ENCODE measurements around the gene RIMS3.

Gene RIMS3

DNA sequence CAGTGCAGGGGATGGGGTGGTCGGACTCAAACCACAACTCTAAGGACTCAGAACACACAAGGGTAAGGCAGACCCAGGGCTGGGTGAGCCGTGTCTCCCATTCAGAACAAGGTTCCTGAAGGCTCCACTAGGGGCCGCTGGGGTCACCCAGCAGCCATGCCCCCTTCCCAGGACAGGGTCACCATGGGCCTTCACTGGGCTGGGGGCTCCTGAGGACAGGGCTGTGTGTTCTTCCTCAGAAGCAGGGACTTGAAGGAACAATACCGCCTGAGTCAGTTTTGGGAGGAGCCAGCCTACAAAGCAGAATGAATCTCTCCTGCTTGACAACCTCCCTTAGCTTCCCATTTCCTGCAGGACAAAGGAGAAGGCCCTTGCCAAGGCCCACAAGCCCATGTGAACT lies 15.4 kb downstream of the RIMS3 start:
- no peak overlapping the region for H3K27ac ChIP-seq (ENCODE audit: low read length)
- H3K9me3 ChIP-seq (ENCODE audit: control insufficient read depth in 1 of 2, low read length in 2 of 2), result no peaks in the 10 kb centered on the region
- no peaks in the 10 kb centered on the region for H3K27me3 ChIP-seq (ENCODE audit: low read depth, low read length)
- no peaks in the 10 kb centered on the region for H3K4me1 ChIP-seq (ENCODE audit: control insufficient read depth in 1 of 2, insufficient read depth in 2 of 2, low read length in 2 of 2)
- H3K36me3 ChIP-seq (ENCODE audit: control insufficient read depth in 1 of 2, insufficient read depth in 2 of 2, low read length in 2 of 2), result no peaks in the 10 kb centered on the region
- H3K4me3 ChIP-seq (ENCODE audit: low read depth in 1 of 2, low read length in 2 of 2), result no peak overlapping the region

DNA sequence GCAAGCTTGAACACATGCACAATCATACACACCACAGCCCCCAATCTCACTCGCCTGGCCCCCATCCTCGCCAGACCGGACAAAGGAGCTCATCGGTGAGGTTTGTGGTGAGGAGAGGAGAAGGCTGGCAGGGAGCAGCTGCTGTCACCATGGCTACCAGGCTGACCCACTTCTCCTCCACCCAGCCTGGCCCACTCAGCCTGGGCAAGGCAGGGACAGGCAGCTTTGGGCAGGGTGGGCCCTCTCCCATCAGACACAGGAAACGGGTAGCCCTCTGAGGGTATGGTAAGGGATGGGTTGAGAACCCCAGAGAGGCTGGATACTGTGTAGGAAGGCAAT lies 15.9 kb downstream of the RIMS3 start:
- H3K4me1 ChIP-seq (ENCODE audit: control insufficient read depth in 1 of 2, insufficient read depth in 2 of 2, low read length in 2 of 2), result no peaks in the 10 kb centered on the region
- H3K27ac ChIP-seq (ENCODE audit: low read length), result no peak overlapping the region
- H3K4me3 ChIP-seq (ENCODE audit: low read depth in 1 of 2, low read length in 2 of 2), result no peak overlapping the region
- H3K27me3 ChIP-seq (ENCODE audit: low read depth, low read length), result no peaks in the 10 kb centered on the region
- no peaks in the 10 kb centered on the region for H3K9me3 ChIP-seq (ENCODE audit: control insufficient read depth in 1 of 2, low read length in 2 of 2)
- no peaks in the 10 kb centered on the region for H3K36me3 ChIP-seq (ENCODE audit: control insufficient read depth in 1 of 2, insufficient read depth in 2 of 2, low read length in 2 of 2)

DNA sequence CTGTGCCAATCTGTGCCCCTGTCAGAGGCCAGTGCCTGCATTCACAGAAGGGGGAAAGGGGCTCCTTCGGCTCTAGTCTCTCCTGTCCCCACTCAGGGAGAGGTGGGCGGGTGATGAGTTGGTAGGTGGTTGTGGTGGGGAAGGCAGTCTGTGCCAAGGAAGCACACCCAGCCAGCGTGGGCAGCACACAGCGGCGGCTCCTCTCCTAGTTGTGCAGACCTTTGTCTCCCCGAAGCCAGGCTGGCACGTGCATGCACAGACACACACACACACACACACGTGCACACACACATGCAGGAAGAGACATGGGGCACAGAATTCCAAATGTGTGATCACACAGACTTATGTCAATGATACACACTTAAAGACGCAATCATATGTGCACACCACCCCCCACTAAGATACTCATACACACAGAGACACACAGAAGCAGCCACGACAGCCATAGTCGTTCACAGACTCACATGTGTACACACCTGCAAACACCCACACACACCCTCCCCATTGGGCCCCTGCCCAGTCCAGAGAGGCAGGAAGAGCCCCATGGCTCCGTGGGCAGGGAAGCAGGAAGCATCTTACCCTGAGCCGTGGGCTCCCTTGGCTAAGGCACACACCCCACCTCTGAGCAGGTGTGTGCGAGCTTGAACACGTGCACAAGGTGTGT lies 16.4 kb downstream of the RIMS3 start:
- H3K27me3 ChIP-seq (ENCODE audit: low read depth, low read length), result no peaks in the 10 kb centered on the region
- no peaks in the 10 kb centered on the region for H3K9me3 ChIP-seq (ENCODE audit: control insufficient read depth in 1 of 2, low read length in 2 of 2)
- H3K4me3 ChIP-seq (ENCODE audit: low read depth in 1 of 2, low read length in 2 of 2), result no peak overlapping the region
- H3K36me3 ChIP-seq (ENCODE audit: control insufficient read depth in 1 of 2, insufficient read depth in 2 of 2, low read length in 2 of 2), result no peaks in the 10 kb centered on the region
- no peaks in the 10 kb centered on the region for H3K4me1 ChIP-seq (ENCODE audit: control insufficient read depth in 1 of 2, insufficient read depth in 2 of 2, low read length in 2 of 2)
- no peak overlapping the region for H3K27ac ChIP-seq (ENCODE audit: low read length)

DNA sequence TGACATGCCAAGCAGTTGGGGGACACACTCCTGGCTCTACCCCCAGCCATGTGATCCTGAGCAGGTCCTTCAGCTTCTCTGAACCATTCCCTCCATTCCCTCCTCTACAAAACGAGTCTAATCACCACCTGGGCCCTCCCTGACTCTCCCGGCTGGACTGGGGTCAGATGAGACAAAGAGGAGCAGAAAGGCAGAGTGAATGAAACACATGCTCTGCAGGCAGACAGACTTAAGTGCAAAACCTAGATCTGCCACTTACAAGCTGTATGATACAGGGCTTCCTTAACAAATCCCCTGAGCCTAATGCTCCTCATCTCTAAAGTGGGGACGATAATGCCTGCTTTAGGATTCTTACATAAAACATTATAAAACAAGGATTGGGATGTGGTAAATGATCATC lies 17.3 kb downstream of the RIMS3 start:
- Histone ChIP-seq H3K27ac (ENCODE audit: low read length) (no peak overlapping the region), H3K4me1 (ENCODE audit: control insufficient read depth in 1 of 2, insufficient read depth in 2 of 2, low read length in 2 of 2) (no peaks in the 10 kb centered on the region), H3K36me3 (ENCODE audit: control insufficient read depth in 1 of 2, insufficient read depth in 2 of 2, low read length in 2 of 2) (no peaks in the 10 kb centered on the region), H3K9me3 (ENCODE audit: control insufficient read depth in 1 of 2, low read length in 2 of 2) (no peaks in the 10 kb centered on the region), H3K4me3 (ENCODE audit: low read depth in 1 of 2, low read length in 2 of 2) (no peak overlapping the region), H3K27me3 (ENCODE audit: low read depth, low read length) (no peaks in the 10 kb centered on the region)

DNA sequence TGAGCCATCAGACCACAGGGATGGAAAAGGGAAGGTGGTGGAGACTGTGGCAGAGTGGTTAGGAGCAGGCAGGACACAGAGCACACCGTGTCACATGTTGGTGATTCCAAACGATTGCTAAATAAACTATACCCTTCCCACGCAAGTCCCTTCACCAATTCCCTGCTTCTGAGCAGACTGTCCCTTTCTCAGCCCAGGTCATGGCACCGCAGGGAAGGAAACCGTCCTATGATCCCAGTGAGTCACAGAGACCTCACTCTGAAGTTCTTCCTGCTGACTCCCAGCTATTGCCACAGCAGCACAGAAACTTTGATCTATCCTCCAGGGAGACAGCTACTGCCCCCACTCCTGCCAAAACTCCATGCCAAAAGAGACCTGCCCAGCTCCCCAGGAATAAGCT lies 19.2 kb downstream of the RIMS3 start:
- H3K36me3 ChIP-seq (ENCODE audit: control insufficient read depth in 1 of 2, insufficient read depth in 2 of 2, low read length in 2 of 2), result no peaks in the 10 kb centered on the region
- no peak overlapping the region for H3K27ac ChIP-seq (ENCODE audit: low read length)
- H3K4me3 ChIP-seq (ENCODE audit: low read depth in 1 of 2, low read length in 2 of 2), result no peak overlapping the region
- H3K27me3 ChIP-seq (ENCODE audit: low read depth, low read length), result no peaks in the 10 kb centered on the region
- no peaks in the 10 kb centered on the region for H3K9me3 ChIP-seq (ENCODE audit: control insufficient read depth in 1 of 2, low read length in 2 of 2)
- H3K4me1 ChIP-seq (ENCODE audit: control insufficient read depth in 1 of 2, insufficient read depth in 2 of 2, low read length in 2 of 2), result no peaks in the 10 kb centered on the region

DNA sequence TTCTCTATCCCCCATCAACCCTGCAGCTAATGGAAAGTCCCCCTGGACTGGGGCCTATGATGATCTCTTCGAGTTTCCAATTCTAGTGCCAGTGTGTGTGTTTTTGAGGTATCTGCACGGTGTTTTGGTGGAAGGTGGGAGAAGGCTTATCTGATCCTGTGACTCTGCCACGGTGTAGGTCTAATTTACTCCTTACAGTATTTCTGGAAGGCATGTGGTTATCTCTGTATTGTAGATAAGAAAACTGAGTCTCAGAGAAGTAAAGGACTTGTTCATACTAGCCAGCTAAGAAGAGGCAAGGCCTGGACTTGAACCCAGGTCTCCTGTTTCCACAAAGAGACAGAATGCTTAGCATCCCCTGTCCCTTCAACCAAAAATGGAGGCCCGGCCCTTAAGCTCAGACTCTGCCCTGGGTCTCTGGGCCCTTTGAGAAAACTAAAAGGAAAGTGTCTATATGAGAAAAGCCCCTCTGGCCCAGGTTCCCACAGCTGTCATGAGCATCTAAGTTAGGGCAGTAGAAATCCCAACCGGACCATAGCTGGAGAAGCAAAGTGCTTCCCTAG lies 20.3 kb downstream of the RIMS3 start:
- Histone ChIP-seq H3K36me3 (ENCODE audit: control insufficient read depth in 1 of 2, insufficient read depth in 2 of 2, low read length in 2 of 2) (no peaks in the 10 kb centered on the region), H3K27me3 (ENCODE audit: low read depth, low read length) (no peaks in the 10 kb centered on the region), H3K4me3 (ENCODE audit: low read depth in 1 of 2, low read length in 2 of 2) (no peak overlapping the region), H3K4me1 (ENCODE audit: control insufficient read depth in 1 of 2, insufficient read depth in 2 of 2, low read length in 2 of 2) (no peaks in the 10 kb centered on the region), H3K27ac (ENCODE audit: low read length) (no peak overlapping the region), H3K9me3 (ENCODE audit: control insufficient read depth in 1 of 2, low read length in 2 of 2) (no peaks in the 10 kb centered on the region)

DNA sequence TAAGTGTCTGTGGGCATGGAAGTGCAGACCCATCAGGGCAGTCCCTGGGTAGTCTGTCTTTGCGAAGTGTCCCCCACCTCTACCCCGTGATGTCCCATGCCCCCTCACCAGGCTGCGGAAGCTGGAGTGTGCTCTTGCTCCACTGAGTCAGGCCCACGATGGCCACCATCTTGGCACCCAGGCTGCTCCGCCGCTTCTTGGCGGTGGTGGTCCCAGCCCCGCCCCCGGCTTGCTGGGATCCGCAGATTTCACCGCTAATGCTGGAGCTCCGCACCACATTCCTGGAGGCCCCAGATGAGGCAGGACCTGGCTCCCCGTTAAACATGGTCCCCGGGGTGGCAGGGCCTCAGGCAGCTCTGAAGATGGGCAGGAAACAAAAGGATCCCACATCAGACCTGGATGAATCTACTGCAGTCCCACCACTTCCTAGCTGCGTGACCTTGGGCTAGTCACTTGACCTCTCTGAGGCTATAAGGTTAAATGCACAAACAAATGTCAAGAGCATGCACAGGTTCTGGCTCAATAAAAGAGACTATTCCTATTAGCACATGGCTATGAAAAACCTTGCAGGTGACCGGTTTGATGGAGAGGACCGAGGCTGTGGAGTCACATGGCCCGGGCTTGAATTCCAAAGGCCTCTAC lies 23.8 kb downstream of the RIMS3 start:
- Histone ChIP-seq H3K27ac (ENCODE audit: low read length) (no peak overlapping the region), H3K9me3 (ENCODE audit: control insufficient read depth in 1 of 2, low read length in 2 of 2) (no peaks in the 10 kb centered on the region), H3K4me1 (ENCODE audit: control insufficient read depth in 1 of 2, insufficient read depth in 2 of 2, low read length in 2 of 2) (no peaks in the 10 kb centered on the region), H3K27me3 (ENCODE audit: low read depth, low read length) (no peaks in the 10 kb centered on the region), H3K36me3 (ENCODE audit: control insufficient read depth in 1 of 2, insufficient read depth in 2 of 2, low read length in 2 of 2) (no peaks in the 10 kb centered on the region), H3K4me3 (ENCODE audit: low read depth in 1 of 2, low read length in 2 of 2) (no peak overlapping the region)

DNA sequence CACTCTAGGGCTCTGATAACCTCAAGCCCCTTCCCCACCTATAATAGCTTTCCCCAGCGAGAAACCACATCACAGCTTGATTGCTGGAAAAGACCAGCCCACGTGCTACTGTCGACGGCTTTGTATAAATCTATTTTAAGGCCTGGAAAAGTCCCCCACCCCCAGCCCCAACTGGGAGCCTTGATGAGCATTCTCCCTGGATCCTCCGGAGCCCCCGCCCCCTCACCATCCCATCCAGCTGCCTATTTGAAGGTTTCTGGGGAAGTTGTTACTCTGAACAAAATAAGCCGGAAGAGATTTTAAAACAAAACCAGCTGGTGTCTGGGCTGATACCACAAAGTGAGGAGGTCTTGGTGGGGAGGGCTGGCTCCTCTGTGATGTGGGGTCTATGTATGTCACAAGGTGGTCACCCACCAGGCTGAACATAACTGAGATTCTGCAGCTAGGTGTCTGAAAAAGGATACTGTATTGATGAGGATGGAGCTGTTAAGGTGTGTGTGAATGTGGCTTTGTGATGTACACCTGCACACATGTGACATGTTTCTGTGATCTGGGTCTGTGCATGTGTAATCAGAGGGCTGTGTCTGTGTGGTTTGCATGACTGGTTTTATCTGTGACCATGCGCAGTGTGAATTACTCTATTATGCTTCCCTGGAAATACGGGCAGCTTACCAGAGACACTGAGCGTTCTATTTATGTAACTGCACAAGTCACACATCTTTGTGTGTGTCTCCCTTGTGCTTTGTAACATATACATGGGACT lies 25.0 kb downstream of the RIMS3 start:
- Histone ChIP-seq H3K27ac (ENCODE audit: low read length) (no peak overlapping the region), H3K9me3 (ENCODE audit: control insufficient read depth in 1 of 2, low read length in 2 of 2) (no peaks in the 10 kb centered on the region), H3K36me3 (ENCODE audit: control insufficient read depth in 1 of 2, insufficient read depth in 2 of 2, low read length in 2 of 2) (no peaks in the 10 kb centered on the region), H3K4me1 (ENCODE audit: control insufficient read depth in 1 of 2, insufficient read depth in 2 of 2, low read length in 2 of 2) (no peaks in the 10 kb centered on the region), H3K27me3 (ENCODE audit: low read depth, low read length) (no peaks in the 10 kb centered on the region), H3K4me3 (ENCODE audit: low read depth in 1 of 2, low read length in 2 of 2) (no peak overlapping the region)

DNA sequence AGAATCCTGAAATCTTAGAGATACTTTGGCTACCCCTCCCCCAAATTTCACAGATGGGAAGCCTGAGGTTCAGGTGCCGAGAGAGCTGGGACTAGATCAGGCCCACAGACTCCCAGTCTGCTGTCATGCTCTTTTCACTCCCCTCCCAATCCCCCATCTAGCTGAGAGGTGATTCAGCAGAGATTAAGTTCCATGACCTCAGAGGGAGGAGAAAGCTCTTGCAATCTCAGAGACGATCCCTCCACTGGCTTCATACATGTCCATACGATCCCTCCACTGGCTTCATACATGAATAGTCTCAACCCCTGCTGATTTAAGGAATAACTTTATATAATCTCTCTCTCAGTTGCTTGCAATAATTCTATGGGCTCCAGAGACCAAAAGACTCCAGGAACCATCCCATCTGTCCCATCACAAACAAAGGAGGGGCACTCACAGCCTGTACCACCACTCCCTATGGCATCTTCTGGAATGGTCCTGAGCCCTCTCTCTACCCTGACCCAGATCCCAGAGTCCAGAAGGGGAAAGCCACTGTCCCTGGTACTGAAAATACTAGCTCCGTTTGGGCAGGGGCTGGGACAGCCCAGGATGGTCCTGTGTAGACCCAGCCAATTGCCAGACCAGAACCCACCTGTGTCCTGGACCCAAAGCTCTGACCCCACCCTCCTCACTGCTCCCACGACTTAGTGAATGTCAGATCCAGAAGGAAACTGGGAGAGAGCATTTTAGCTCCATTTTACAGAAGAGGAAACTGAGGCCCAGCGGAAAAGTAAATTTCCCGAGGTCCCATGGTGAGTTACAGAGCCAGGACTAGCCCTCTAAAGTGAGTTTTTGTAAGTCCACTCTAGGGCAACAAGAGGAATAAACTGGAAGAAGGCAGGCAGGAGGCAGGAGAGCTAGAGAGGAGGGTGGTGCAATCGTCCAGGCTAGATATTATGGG lies 27.1 kb downstream of the RIMS3 start:
- H3K4me1 ChIP-seq (ENCODE audit: control insufficient read depth in 1 of 2, insufficient read depth in 2 of 2, low read length in 2 of 2), result peaks cover 4 to 8% of the 10 kb centered on the region in 2 donors
- no peaks in the 10 kb centered on the region for H3K36me3 ChIP-seq (ENCODE audit: control insufficient read depth in 1 of 2, insufficient read depth in 2 of 2, low read length in 2 of 2)
- H3K27me3 ChIP-seq (ENCODE audit: low read depth, low read length), result no peaks in the 10 kb centered on the region
- no peak overlapping the region for H3K4me3 ChIP-seq (ENCODE audit: low read depth in 1 of 2, low read length in 2 of 2)
- H3K9me3 ChIP-seq (ENCODE audit: control insufficient read depth in 1 of 2, low read length in 2 of 2), result no peaks in the 10 kb centered on the region
- no peak overlapping the region for H3K27ac ChIP-seq (ENCODE audit: low read length)

DNA sequence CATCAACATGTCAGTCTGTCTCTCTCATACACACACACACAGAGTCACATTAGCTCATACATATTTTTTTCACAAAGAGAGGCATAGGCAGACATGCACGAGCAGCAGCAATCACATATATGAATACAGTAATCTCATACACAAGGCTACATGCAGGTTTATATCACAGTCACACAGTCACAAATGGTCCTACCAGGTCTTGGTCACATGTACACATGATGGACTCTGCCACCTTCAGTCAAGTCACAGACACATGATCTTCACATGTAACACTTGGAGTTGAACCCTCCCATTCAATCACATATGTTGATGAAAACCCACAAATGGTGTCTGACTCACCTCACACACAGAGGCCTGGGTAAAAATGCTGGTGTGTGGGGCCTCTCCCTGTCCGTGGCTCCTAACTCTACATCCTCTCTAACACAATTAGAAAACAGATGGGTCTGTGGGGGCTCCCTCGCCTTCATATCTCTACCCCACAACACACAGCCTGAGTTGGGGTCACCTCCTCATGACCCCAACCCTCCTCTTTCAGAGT lies 27.9 kb downstream of the RIMS3 start:
- Histone ChIP-seq H3K4me1 (ENCODE audit: control insufficient read depth in 1 of 2, insufficient read depth in 2 of 2, low read length in 2 of 2) (peaks cover 5 to 8% of the 10 kb centered on the region in 2 donors), H3K27ac (ENCODE audit: low read length) (no peak overlapping the region), H3K27me3 (ENCODE audit: low read depth, low read length) (no peaks in the 10 kb centered on the region), H3K9me3 (ENCODE audit: control insufficient read depth in 1 of 2, low read length in 2 of 2) (no peaks in the 10 kb centered on the region), H3K36me3 (ENCODE audit: control insufficient read depth in 1 of 2, insufficient read depth in 2 of 2, low read length in 2 of 2) (no peaks in the 10 kb centered on the region), H3K4me3 (ENCODE audit: low read depth in 1 of 2, low read length in 2 of 2) (no peak overlapping the region)
